ENCODE results near the gene SDK1.

The SDK1 gene

DNA sequence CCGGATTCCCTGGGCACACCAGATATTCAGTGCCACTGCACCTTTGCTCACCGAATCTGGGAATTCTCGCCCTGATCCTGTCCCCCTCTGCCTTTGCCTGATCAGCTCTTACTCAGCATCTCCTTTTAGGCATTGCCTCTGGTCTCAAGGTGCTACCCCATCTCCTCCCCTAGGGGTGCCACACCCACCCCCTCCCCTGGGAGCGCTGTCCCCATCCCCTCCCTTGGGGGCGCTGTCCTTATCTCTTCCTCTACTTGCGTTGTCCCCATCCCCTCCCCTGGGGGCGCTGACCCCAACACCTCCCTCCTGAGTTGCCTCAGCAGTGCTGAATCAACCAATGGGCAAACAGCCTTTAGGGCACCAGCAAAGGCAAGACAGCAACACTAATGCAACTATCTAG lies 694.1 kb downstream of the SDK1 start:
- Histone ChIP-seq H3K36me3 (ENCODE audit: control insufficient read depth, insufficient read depth, low read length) (no peaks in the 10 kb centered on the region), H3K9me3 (ENCODE audit: control insufficient read depth, low read length) (no peaks in the 10 kb centered on the region), H3K4me3 (ENCODE audit: insufficient read depth, low read depth, low read length, poor library complexity, severe bottlenecking) (no peak overlapping the region), H3K27ac (ENCODE audit: insufficient read depth, low read length, poor library complexity, severe bottlenecking) (no peak overlapping the region), H3K27me3 (replicated peaks; ENCODE audit: control insufficient read depth, insufficient read depth, low read length, poor library complexity, severe bottlenecking) (peaks cover 3% of the 10 kb centered on the region), H3K4me1 (ENCODE audit: control insufficient read depth, insufficient read depth, low read length, poor library complexity, severe bottlenecking) (no peaks in the 10 kb centered on the region)
- no peak for DNase-seq

DNA sequence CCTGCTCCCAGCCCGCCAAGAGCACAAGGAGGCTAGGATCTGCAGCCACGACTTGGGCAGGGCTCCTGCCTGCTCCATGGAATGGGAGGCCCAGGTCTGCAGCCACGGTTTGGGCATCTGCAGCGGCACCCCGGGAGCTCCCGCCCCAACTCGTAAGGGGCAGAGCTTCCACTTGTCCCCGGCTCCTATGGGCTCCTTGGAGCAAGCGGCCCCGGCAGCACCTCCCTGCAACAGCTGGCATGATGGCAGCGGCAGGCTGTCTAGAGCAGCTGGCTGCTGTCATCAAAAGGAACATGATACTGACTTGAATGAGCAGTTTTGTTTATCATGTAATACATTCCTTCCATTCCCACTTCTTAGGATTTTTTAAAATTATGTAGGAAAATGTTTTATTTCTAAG lies 697.0 kb downstream of the SDK1 start:
- H3K27me3 ChIP-seq (replicated peaks; ENCODE audit: control insufficient read depth, insufficient read depth, low read length, poor library complexity, severe bottlenecking): peaks cover 3% of the 10 kb centered on the region
- no peaks in the 10 kb centered on the region for H3K36me3 ChIP-seq (ENCODE audit: control insufficient read depth, insufficient read depth, low read length)
- no peaks in the 10 kb centered on the region for H3K4me1 ChIP-seq (ENCODE audit: control insufficient read depth, insufficient read depth, low read length, poor library complexity, severe bottlenecking)
- DNase-seq: no peak
- no peak overlapping the region for H3K27ac ChIP-seq (ENCODE audit: insufficient read depth, low read length, poor library complexity, severe bottlenecking)
- no peaks in the 10 kb centered on the region for H3K9me3 ChIP-seq (ENCODE audit: control insufficient read depth, low read length)
- no peak overlapping the region for H3K4me3 ChIP-seq (ENCODE audit: insufficient read depth, low read depth, low read length, poor library complexity, severe bottlenecking)

DNA sequence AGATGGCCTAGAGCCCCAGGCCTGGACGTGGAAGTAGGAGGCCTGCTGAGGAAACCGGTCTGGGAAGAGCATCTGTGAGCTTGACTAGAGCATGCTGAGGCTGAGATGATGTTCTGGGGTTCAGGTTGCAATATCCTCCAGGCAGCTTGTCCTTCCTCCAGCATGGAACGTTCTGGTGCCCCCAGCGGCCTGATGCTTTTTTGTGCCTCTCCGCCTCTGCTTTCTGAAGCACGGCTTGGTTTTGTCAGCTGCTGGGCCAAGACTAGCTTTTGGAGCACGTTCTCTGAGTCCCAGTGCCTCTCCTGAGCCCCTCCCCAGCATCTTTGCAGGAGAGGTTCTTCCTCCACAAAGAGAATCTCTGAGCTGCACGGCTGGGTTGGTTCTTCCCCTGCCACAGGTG lies 699.1 kb downstream of the SDK1 start:
- peaks cover 3% of the 10 kb centered on the region for H3K27me3 ChIP-seq (replicated peaks; ENCODE audit: control insufficient read depth, insufficient read depth, low read length, poor library complexity, severe bottlenecking)

DNA sequence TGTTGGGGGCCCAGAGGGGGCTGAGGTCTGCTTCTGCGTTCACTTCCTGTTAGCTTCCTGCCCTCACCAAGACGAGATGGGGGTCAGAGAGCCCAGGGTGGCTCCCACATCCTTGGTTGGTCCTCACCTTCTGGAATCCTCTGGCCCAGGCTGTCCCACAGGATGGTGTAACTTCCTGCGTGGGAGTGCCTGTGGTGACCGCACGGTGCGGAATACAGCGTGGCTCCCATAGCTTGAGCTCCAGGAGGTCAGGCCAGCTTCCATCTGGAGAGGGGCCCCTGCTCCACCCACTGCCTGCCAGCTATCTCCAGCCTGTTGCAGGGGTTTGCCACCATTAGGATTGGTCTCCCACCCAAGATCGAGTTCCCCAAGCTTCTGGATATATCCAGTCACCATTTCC lies 699.9 kb downstream of the SDK1 start:
- Histone ChIP-seq H3K4me3 (ENCODE audit: insufficient read depth, low read depth, low read length, poor library complexity, severe bottlenecking) (no peak overlapping the region), H3K27ac (ENCODE audit: insufficient read depth, low read length, poor library complexity, severe bottlenecking) (no peak overlapping the region), H3K36me3 (ENCODE audit: control insufficient read depth, insufficient read depth, low read length) (no peaks in the 10 kb centered on the region), H3K27me3 (replicated peaks; ENCODE audit: control insufficient read depth, insufficient read depth, low read length, poor library complexity, severe bottlenecking) (no peaks in the 10 kb centered on the region), H3K4me1 (ENCODE audit: control insufficient read depth, insufficient read depth, low read length, poor library complexity, severe bottlenecking) (no peaks in the 10 kb centered on the region), H3K9me3 (ENCODE audit: control insufficient read depth, low read length) (no peaks in the 10 kb centered on the region)
- DNase-seq: no peak

More for the DNA sequence above, 699.1 kb downstream of the SDK1 start:
- no peak for DNase-seq
- H3K4me3 ChIP-seq (ENCODE audit: insufficient read depth, low read depth, low read length, poor library complexity, severe bottlenecking): no peak overlapping the region
- H3K36me3 ChIP-seq (ENCODE audit: control insufficient read depth, insufficient read depth, low read length): no peaks in the 10 kb centered on the region
- no peaks in the 10 kb centered on the region for H3K4me1 ChIP-seq (ENCODE audit: control insufficient read depth, insufficient read depth, low read length, poor library complexity, severe bottlenecking)
- H3K9me3 ChIP-seq (ENCODE audit: control insufficient read depth, low read length): no peaks in the 10 kb centered on the region
- H3K27ac ChIP-seq (ENCODE audit: insufficient read depth, low read length, poor library complexity, severe bottlenecking): no peak overlapping the region

DNA sequence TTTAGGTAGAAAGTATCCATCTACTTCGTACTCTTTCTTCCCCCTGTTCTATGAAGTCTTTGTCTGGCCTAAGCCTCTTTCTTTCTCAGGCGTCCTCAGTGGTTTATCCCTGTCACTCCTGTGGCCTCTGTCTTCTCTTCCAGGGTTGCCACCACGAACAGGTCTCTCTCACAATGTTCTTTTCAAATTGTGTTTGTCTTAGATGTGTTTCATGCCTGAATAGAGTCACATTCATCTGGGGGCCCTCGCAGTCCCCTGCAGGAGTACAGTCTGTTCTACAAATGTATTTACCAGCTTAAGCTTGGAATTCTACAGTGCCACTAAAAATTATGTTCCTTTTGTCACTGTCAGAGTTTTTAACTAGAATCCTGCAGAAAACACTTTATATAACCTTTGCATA lies 700.7 kb downstream of the SDK1 start:
- no peaks in the 10 kb centered on the region for H3K27me3 ChIP-seq (replicated peaks; ENCODE audit: control insufficient read depth, insufficient read depth, low read length, poor library complexity, severe bottlenecking)
- no peak overlapping the region for H3K4me3 ChIP-seq (ENCODE audit: insufficient read depth, low read depth, low read length, poor library complexity, severe bottlenecking)
- H3K36me3 ChIP-seq (ENCODE audit: control insufficient read depth, insufficient read depth, low read length): no peaks in the 10 kb centered on the region
- H3K9me3 ChIP-seq (ENCODE audit: control insufficient read depth, low read length): no peaks in the 10 kb centered on the region
- no peaks in the 10 kb centered on the region for H3K4me1 ChIP-seq (ENCODE audit: control insufficient read depth, insufficient read depth, low read length, poor library complexity, severe bottlenecking)
- H3K27ac ChIP-seq (ENCODE audit: insufficient read depth, low read length, poor library complexity, severe bottlenecking): no peak overlapping the region
- no peak for DNase-seq

DNA sequence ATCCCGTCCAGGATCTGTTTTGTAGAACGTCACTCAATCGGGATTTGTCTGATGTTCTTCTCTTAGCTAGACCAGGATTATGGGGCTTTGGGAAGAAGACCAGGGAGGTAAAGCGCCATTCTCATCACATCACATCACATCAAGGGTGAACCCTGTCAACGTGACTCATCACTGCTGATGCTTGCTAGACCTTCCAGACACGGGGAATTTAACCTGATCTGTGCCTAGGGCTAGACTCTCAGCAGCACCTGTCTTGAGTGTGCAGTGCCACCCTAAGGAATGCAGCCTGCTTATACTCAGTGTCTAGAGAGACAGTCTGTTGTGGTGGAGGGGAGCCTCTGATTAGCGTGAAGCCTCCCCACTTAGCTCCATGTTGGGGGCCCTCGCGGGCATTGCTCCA lies 702.5 kb downstream of the SDK1 start:
- Histone ChIP-seq H3K27ac (ENCODE audit: insufficient read depth, low read length, poor library complexity, severe bottlenecking) (no peak overlapping the region), H3K36me3 (ENCODE audit: control insufficient read depth, insufficient read depth, low read length) (no peaks in the 10 kb centered on the region), H3K27me3 (replicated peaks; ENCODE audit: control insufficient read depth, insufficient read depth, low read length, poor library complexity, severe bottlenecking) (no peaks in the 10 kb centered on the region), H3K4me1 (ENCODE audit: control insufficient read depth, insufficient read depth, low read length, poor library complexity, severe bottlenecking) (no peaks in the 10 kb centered on the region), H3K9me3 (ENCODE audit: control insufficient read depth, low read length) (no peaks in the 10 kb centered on the region), H3K4me3 (ENCODE audit: insufficient read depth, low read depth, low read length, poor library complexity, severe bottlenecking) (no peak overlapping the region)
- DNase-seq: no peak

DNA sequence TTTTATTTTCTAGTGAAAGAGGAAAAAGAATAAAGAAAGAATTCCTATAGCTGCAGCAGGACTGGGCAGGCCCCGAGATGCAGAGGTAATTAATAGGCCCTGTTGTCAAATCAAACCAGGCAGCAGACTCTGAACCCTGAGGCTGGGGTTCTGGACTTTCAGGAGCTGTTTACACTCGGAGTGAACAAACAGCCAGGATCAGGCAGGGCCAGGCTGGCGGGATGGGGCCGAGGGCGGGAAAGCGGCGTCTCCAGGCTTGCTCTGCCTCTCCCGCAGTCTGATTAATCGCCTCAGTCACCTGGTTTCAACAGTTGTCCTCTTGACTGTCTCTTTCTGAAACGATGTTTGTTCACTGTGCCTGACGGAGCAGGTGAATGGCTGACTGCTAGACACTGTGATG lies 705.6 kb downstream of the SDK1 start:
- Histone ChIP-seq H3K4me1 (ENCODE audit: control insufficient read depth, insufficient read depth, low read length, poor library complexity, severe bottlenecking) (no peaks in the 10 kb centered on the region), H3K27me3 (replicated peaks; ENCODE audit: control insufficient read depth, insufficient read depth, low read length, poor library complexity, severe bottlenecking) (no peaks in the 10 kb centered on the region), H3K27ac (ENCODE audit: insufficient read depth, low read length, poor library complexity, severe bottlenecking) (no peak overlapping the region), H3K9me3 (ENCODE audit: control insufficient read depth, low read length) (no peaks in the 10 kb centered on the region), H3K36me3 (ENCODE audit: control insufficient read depth, insufficient read depth, low read length) (no peaks in the 10 kb centered on the region), H3K4me3 (ENCODE audit: insufficient read depth, low read depth, low read length, poor library complexity, severe bottlenecking) (no peak overlapping the region)
- no peak for DNase-seq

DNA sequence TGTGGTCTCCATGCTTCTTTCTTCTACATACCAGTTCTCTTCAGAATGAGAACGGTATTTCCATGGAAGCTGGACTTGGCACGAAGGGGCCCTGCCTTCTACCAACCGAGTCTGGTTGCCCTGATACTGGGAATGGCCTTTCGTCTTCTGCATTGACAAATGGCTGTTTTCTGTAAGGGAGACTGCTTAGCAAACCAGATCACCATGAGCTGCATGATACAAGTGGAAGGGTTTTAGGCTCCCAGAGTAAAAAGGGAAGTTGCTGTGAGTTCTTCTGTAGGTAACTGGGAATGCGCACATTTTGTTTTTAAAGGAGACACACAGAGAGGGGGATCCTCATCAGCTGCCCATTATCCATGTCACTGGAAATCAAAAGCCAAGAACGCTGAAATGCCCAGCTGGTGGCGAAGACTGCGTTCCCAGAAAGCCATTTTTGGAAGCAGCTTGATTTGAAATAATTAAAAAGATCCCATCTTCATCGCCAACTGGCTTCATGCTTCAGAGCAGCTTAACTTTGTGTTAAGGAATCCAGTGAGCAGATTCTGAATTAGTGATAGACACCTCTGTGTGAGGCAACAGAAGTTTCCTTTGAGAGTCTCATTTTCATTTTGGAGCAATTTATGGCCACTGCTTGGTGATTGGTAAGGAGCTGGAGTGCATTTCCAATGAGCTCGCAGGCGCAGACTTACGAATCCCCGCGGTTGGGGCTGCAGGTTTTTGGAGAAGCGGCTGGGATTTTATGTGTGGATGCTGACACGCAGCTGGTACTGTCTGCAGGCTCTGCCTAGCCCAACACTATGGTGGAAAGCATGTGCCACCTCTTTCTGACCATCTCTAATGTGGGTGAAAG lies 708.4 kb downstream of the SDK1 start:
- no peaks in the 10 kb centered on the region for H3K4me1 ChIP-seq (ENCODE audit: control insufficient read depth, insufficient read depth, low read length, poor library complexity, severe bottlenecking)
- H3K9me3 ChIP-seq (ENCODE audit: control insufficient read depth, low read length): no peaks in the 10 kb centered on the region
- H3K27ac ChIP-seq (ENCODE audit: insufficient read depth, low read length, poor library complexity, severe bottlenecking): no peak overlapping the region
- H3K27me3 ChIP-seq (replicated peaks; ENCODE audit: control insufficient read depth, insufficient read depth, low read length, poor library complexity, severe bottlenecking): no peaks in the 10 kb centered on the region
- no peak overlapping the region for H3K4me3 ChIP-seq (ENCODE audit: insufficient read depth, low read depth, low read length, poor library complexity, severe bottlenecking)
- no peaks in the 10 kb centered on the region for H3K36me3 ChIP-seq (ENCODE audit: control insufficient read depth, insufficient read depth, low read length)
- DNase-seq: no peak

DNA sequence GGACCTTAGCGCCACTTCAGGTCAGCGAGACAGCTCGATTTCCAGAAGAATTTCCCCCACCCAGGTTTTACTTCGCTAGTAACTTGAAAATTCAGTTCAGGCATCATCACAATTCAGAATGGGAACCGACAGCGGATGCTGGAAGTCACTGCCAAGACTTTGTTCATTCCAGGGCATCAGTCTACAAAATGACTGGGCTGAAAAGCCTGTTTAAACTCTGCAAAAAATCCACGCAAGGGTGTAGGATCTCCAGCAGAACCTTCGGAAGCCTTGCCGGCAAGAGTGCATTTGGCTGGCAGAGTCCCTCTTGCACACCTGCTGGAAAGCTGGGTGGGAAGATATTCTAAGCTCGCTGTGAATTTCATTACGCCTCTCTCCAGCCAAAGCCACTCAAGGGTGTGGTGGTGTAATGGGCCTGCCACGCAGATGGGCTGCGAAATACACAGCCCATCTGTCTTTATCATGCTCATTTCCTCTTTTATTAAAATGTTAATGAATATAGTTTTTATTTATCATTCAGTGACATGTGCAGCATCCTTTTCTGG lies 709.1 kb downstream of the SDK1 start:
- Histone ChIP-seq H3K4me3 (ENCODE audit: insufficient read depth, low read depth, low read length, poor library complexity, severe bottlenecking) (no peak overlapping the region), H3K9me3 (ENCODE audit: control insufficient read depth, low read length) (no peaks in the 10 kb centered on the region), H3K27ac (ENCODE audit: insufficient read depth, low read length, poor library complexity, severe bottlenecking) (no peak overlapping the region), H3K36me3 (ENCODE audit: control insufficient read depth, insufficient read depth, low read length) (no peaks in the 10 kb centered on the region), H3K27me3 (replicated peaks; ENCODE audit: control insufficient read depth, insufficient read depth, low read length, poor library complexity, severe bottlenecking) (no peaks in the 10 kb centered on the region), H3K4me1 (ENCODE audit: control insufficient read depth, insufficient read depth, low read length, poor library complexity, severe bottlenecking) (no peaks in the 10 kb centered on the region)
- DNase-seq: no peak

DNA sequence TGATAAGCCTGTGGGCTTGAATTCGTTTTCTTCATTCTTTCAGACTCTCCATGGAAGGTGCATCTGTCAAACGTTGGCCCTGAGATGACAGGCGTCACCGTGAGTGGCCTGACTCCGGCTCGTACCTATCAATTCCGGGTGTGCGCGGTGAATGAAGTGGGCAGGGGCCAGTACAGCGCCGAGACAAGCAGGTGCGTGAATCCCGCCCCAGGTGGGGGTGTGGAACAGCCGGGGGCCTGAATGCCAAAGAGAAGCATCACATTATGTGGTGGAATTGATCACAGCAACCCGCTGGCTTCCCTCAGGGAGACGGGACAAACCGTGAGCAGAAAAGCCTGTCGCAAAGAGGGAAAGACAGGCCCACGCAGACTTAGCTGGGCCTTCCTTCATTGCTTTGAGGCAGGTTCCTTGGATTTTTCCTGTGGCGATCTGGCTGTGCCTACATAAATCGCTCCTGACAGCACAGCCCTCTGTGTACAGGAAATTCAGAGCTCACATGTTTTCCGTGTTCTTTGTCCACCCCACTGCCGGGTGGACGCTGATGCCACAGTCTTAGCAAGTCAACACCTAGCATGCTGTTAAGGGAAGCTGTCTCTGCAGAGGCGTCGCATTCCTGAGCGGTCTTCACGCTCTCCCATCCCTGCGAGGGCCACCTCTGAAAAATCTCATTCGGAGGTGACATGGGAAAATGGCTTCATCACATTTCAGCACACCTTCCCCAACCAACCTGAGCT lies 710.0 kb downstream of the SDK1 start:
- no peak for DNase-seq
- Histone ChIP-seq H3K36me3 (ENCODE audit: control insufficient read depth, insufficient read depth, low read length) (no peaks in the 10 kb centered on the region), H3K4me1 (ENCODE audit: control insufficient read depth, insufficient read depth, low read length, poor library complexity, severe bottlenecking) (no peaks in the 10 kb centered on the region), H3K4me3 (ENCODE audit: insufficient read depth, low read depth, low read length, poor library complexity, severe bottlenecking) (no peak overlapping the region), H3K9me3 (ENCODE audit: control insufficient read depth, low read length) (no peaks in the 10 kb centered on the region), H3K27ac (ENCODE audit: insufficient read depth, low read length, poor library complexity, severe bottlenecking) (no peak overlapping the region), H3K27me3 (replicated peaks; ENCODE audit: control insufficient read depth, insufficient read depth, low read length, poor library complexity, severe bottlenecking) (no peaks in the 10 kb centered on the region)

Measured in effector memory CD4-positive, alpha-beta T cell (primary cell).